HG03060 (cell line): ENCODE results near the gene GINS2.

Source experiments
- ATAC-seq: cut with Tn5 transposase; IDR thresholded peaks from one replicate; pipeline ENCODE4 v1.9.1; 2021; ENCODE audit warnings: low read depth, moderate number of reproducible peaks; ENCODE audit not compliant: unreplicated experiment

Gene GINS2

GRCh38 chr16:85688586-85689284, at the start of gene GINS2:
Gene GINS2, minus strand, starts transcription at chr16:85688954. Its CDS starts 56 bp downstream, at chr16:85688898.
- ATAC-seq: peak; percentile 43

- no peak for ATAC-seq
Measured at GRCh38 chr16:85736921-85737320, 48.2 kb upstream of the GINS2 start.

GRCh38 chr16:85735946-85736345, 47.2 kb upstream of the GINS2 start:
- no peak for ATAC-seq

- ATAC-seq: peak; percentile 73
Measured at GRCh38 chr16:85735225-85735635, 46.5 kb upstream of the GINS2 start.

- no peak for ATAC-seq
Measured at GRCh38 chr16:85734311-85735017, 45.7 kb upstream of the GINS2 start.

GRCh38 chr16:85733839-85734170, 45.1 kb upstream of the GINS2 start:
- ATAC-seq: no peak

GRCh38 chr16:85733155-85733838, 44.5 kb upstream of the GINS2 start:
- no peak for ATAC-seq

GRCh38 chr16:85731179-85731578, 42.4 kb upstream of the GINS2 start:
- ATAC-seq: no peak

GRCh38 chr16:85730186-85730465, 41.4 kb upstream of the GINS2 start:
- ATAC-seq: no peak

GRCh38 chr16:85729452-85730185, 40.9 kb upstream of the GINS2 start:
- no peak for ATAC-seq

GRCh38 chr16:85728879-85729278, 40.1 kb upstream of the GINS2 start:
- no peak for ATAC-seq

GRCh38 chr16:85724936-85725335, 36.2 kb upstream of the GINS2 start:
- no peak for ATAC-seq

- ATAC-seq: no peak
Measured at GRCh38 chr16:85724126-85724879, 35.5 kb upstream of the GINS2 start.

- no peak for ATAC-seq
Measured at GRCh38 chr16:85722128-85722893, 33.6 kb upstream of the GINS2 start.

GRCh38 chr16:85720302-85720637, 31.5 kb upstream of the GINS2 start:
- no peak for ATAC-seq

GRCh38 chr16:85719605-85720301, 31.0 kb upstream of the GINS2 start:
- no peak for ATAC-seq

GRCh38 chr16:85718682-85719081, 29.9 kb upstream of the GINS2 start:
- ATAC-seq: no peak

- ATAC-seq: no peak
Measured at GRCh38 chr16:85718153-85718477, 29.4 kb upstream of the GINS2 start.

- no peak for ATAC-seq
Measured at GRCh38 chr16:85717393-85718152, 28.8 kb upstream of the GINS2 start.
